Neural progenitor cell (in vitro differentiated cells): ENCODE measurements around the gene NDUFA13. TPM values are rescaled to one million over a fixed set of nuclear protein-coding genes. Genes with fewer than 3 reads are reported as not detected.

Experiments used
- DNase-seq: peaks from one replicate; pipeline ENCODE4 v3.0.0-alpha.2; 2016; ENCODE audit warnings: low spot score
- H2AFZ ChIP-seq: fragments of 200-600 bp; sonication (generic); replicated peaks from 2 replicates; pipeline ENCODE4 v1.6.1; 2016; ENCODE audit warnings: antibody characterized with exemption
- H3F3A ChIP-seq: fragments of 200-600 bp; sonication (generic); 2 replicates; pipeline ENCODE4 v1.6.1; 2016; ENCODE audit warnings: antibody characterized with exemption, low read depth
- H3K27ac ChIP-seq: fragments of 200-600 bp; sonication (generic); 2 replicates; pipeline ENCODE4 v1.5.1; 2016; ENCODE audit warnings: mild to moderate bottlenecking
- H3K27me3 ChIP-seq: fragments of 200-600 bp; sonication (generic); 2 replicates; pipeline ENCODE4 v1.6.1; 2016; ENCODE audit warnings: mild to moderate bottlenecking, moderate library complexity
- H3K36me3 ChIP-seq: fragments of 200-600 bp; sonication (generic); 2 replicates; pipeline ENCODE4 v1.5.1; 2016
- H3K4me1 ChIP-seq: fragments of 200-600 bp; sonication (generic); 2 replicates; pipeline ENCODE4 v1.6.1; 2016; ENCODE audit warnings: mixed run types
- H3K4me2 ChIP-seq: fragments of 200-600 bp; sonication (generic); 2 replicates; pipeline ENCODE4 v1.6.1; 2016
- H3K4me3 ChIP-seq: fragments of 200-600 bp; sonication (generic); 2 replicates; pipeline ENCODE4 v1.5.1; 2016
- H3K79me2 ChIP-seq: fragments of 200-600 bp; sonication (generic); 2 replicates; pipeline ENCODE4 v1.6.1; 2016; ENCODE audit warnings: low read depth
- H3K9ac ChIP-seq: fragments of 200-600 bp; sonication (generic); 2 replicates; pipeline ENCODE4 v1.6.1; 2016
- H3K9me3 ChIP-seq: fragments of 200-600 bp; sonication (generic); 2 replicates; pipeline ENCODE4 v1.5.1; 2016; ENCODE audit warnings: low read depth
- H4K20me1 ChIP-seq: fragments of 200-600 bp; sonication (generic); 2 replicates; pipeline ENCODE4 v1.6.1; 2016; ENCODE audit warnings: low read depth
- H3K27ac Mint-ChIP-seq: 3 replicates; pipeline ENCODE4 v1.8.0; 2021; ENCODE audit warnings: mixed read lengths
- H3K27me3 Mint-ChIP-seq: 2 replicates; pipeline ENCODE4 v1.8.0; 2022; ENCODE audit warnings: low read depth, mild to moderate bottlenecking, inconsistent platforms, moderate library complexity, mixed read lengths; ENCODE audit not compliant: insufficient read depth
- H3K36me3 Mint-ChIP-seq: 3 replicates; pipeline ENCODE4 v1.8.0; 2021; ENCODE audit warnings: mixed read lengths
- H3K4me1 Mint-ChIP-seq: 3 replicates; pipeline ENCODE4 v1.8.0; 2021; ENCODE audit warnings: mixed read lengths
- H3K4me3 Mint-ChIP-seq: 3 replicates; pipeline ENCODE4 v1.8.0; 2021; ENCODE audit warnings: mild to moderate bottlenecking, moderate library complexity, mixed read lengths
- H3K9me3 Mint-ChIP-seq: 3 replicates; pipeline ENCODE4 v1.8.0; 2020; ENCODE audit warnings: mixed read lengths
- CTCF ChIP-seq: fragments of 200-600 bp; sonication (generic); IDR thresholded peaks from 2 replicates; pipeline ENCODE4 v1.5.1; 2017; ENCODE audit warnings: antibody characterized with exemption, mild to moderate bottlenecking
- EZH2 ChIP-seq: fragments of 200-600 bp; sonication (generic); IDR thresholded peaks from 2 replicates; pipeline ENCODE4 v1.6.1; 2017; ENCODE audit warnings: antibody characterized with exemption, mild to moderate bottlenecking, moderate library complexity
- EZH2phosphoT487 ChIP-seq: fragments of 200-600 bp; sonication (generic); IDR thresholded peaks from 2 replicates; pipeline ENCODE4 v1.6.1; 2017; ENCODE audit warnings: antibody characterized with exemption
- total RNA-seq: library from RNA; depleted of rRNA; stranded (reverse); fragments of >200 nt; gene quantifications from 2 replicates; pipeline ENCODE4 v1.2.3, GENCODE V29; 2015; ENCODE audit warnings: low replicate concordance

Gene NDUFA13
- total RNA-seq, 1 donor from 2014 or later: 78.6 TPM

GRCh38 chr19:19475849-19476828 lies 39.9 kb upstream of the NDUFA13 start:
- Histone ChIP-seq H4K20me1 (peaks cover 62% of the 10 kb centered on the region), H3K27me3 (no peaks in the 10 kb centered on the region), H3K4me2 (peak overlapping the region; percentile 43), H3K4me3 (no peak overlapping the region), H3K4me1 (peaks cover 13% of the 10 kb centered on the region), H3K27ac (no peak overlapping the region), H3K79me2 (peaks cover 92% of the 10 kb centered on the region), H3K9ac (no peak overlapping the region), H3F3A (peaks cover 23% of the 10 kb centered on the region), H2AFZ (no peak overlapping the region), H3K36me3 (no peaks in the 10 kb centered on the region), H3K9me3 (no peaks in the 10 kb centered on the region)
- peak overlapping the region; percentile 90 for H3K27ac Mint-ChIP-seq
- peaks cover 4% of the 10 kb centered on the region for H3K27me3 Mint-ChIP-seq
- DNase-seq: peak; percentile 60
- H3K4me1 Mint-ChIP-seq: peaks cover 21% of the 10 kb centered on the region
- H3K4me3 Mint-ChIP-seq: peak overlapping the region; percentile 74
- TF ChIP-seq CTCF (peak; percentile 56), EZH2phosphoT487 (no peak)
- H3K36me3 Mint-ChIP-seq: peaks cover 14% of the 10 kb centered on the region
- no peaks in the 10 kb centered on the region for H3K9me3 Mint-ChIP-seq

DNA sequence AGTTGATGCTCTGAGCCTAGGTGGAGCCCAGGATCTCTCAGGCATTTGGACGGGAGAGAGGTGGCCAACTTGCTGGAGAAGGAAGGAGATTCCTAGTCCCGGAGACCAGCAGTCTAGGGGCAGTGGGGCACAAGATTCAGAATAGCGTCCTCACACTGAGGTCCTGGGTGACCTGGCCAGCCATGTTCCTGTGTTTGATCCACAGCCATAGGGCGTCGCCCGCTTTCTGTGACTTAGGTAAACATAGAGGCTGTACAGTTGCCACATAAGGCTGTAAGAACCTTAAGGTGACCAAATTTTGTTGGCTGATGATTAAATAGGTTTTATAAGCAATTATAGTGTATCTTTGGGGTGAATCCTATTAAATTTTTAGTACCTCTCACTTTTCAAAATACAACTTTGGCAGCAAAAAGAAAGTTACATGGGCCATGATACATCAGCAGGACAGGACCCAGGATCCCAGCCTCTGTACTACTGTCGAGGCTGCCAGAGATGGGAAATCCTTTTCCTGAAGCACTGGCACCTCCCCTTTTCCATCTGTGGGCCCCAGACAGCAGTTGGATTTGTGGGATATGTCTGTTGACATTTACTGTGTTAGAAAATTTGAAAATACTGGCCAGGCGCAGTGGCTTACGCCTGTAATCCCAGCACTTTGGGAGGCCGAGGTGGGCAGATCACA lies 38.2 kb upstream of the NDUFA13 start:
- Histone ChIP-seq H3K27ac (no peak overlapping the region), H3K9me3 (no peaks in the 10 kb centered on the region), H3F3A (peaks cover 23% of the 10 kb centered on the region), H3K27me3 (no peaks in the 10 kb centered on the region), H3K4me1 (peaks cover 21% of the 10 kb centered on the region), H3K4me3 (no peak overlapping the region), H3K79me2 (peaks cover 92% of the 10 kb centered on the region), H3K4me2 (no peak overlapping the region), H3K36me3 (no peaks in the 10 kb centered on the region), H3K9ac (no peak overlapping the region), H2AFZ (no peak overlapping the region), H4K20me1 (peaks cover 72% of the 10 kb centered on the region)
- Mint-ChIP-seq H3K4me1 (peaks cover 27% of the 10 kb centered on the region), H3K36me3 (peaks cover 9% of the 10 kb centered on the region), H3K4me3 (no peak overlapping the region), H3K9me3 (no peaks in the 10 kb centered on the region), H3K27me3 (peaks cover 7% of the 10 kb centered on the region), H3K27ac (no peak overlapping the region)
- DNase-seq: no peak
- TF ChIP-seq EZH2phosphoT487: no peak
- no peak for TF ChIP-seq CTCF
- TF ChIP-seq EZH2: no peak

DNA sequence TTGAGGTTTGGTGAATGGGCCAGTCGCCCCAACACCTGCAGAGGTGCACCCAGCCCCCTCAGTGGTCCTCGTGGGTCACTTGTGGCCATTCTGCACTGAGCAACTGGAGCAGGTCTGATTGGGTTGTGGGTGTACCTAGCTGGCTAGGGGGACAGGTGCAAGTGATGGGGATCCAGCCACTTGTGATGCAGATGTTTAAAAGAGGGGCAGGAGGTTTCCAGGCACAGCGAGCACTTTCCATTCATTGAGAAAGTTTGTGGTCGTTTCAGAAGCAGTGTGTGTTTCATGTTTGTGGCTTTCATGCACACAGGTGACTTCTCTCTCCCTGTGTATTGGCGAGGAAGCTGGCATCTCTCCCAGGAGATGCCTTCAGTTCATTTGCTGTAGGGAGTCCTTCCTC lies 35.3 kb upstream of the NDUFA13 start:
- H3K9me3 Mint-ChIP-seq: no peaks in the 10 kb centered on the region
- H2AFZ ChIP-seq: no peak overlapping the region
- no peaks in the 10 kb centered on the region for H3K36me3 ChIP-seq
- no peaks in the 10 kb centered on the region for H3K9me3 ChIP-seq
- peaks cover 16% of the 10 kb centered on the region for H3K4me1 Mint-ChIP-seq
- H3F3A ChIP-seq: peaks cover 5% of the 10 kb centered on the region
- no peak overlapping the region for H3K4me3 Mint-ChIP-seq
- H3K36me3 Mint-ChIP-seq: peaks cover 9% of the 10 kb centered on the region
- H3K4me1 ChIP-seq: peaks cover 15% of the 10 kb centered on the region
- H3K27me3 ChIP-seq: no peaks in the 10 kb centered on the region
- H4K20me1 ChIP-seq: peaks cover 57% of the 10 kb centered on the region
- peaks cover 5% of the 10 kb centered on the region for H3K27me3 Mint-ChIP-seq
- H3K9ac ChIP-seq: no peak overlapping the region
- TF ChIP-seq EZH2 (no peak), EZH2phosphoT487 (no peak)
- H3K4me3 ChIP-seq: no peak overlapping the region
- no peak overlapping the region for H3K27ac ChIP-seq
- peaks cover 97% of the 10 kb centered on the region for H3K79me2 ChIP-seq
- DNase-seq: no peak
- H3K4me2 ChIP-seq: no peak overlapping the region
- H3K27ac Mint-ChIP-seq: no peak overlapping the region
